HepG2 (cell line): Measurements from ENCODE around the gene GIMD1. TPM values are rescaled to one million over a fixed set of nuclear protein-coding genes. Genes with fewer than 3 reads are reported as not detected.

ENCODE experiments used
- ATAC-seq: fragments of 200-7000 bp; cut with Tn5 transposase; 3 replicates; pipeline ENCODE4 v1.9.1; 2020; ENCODE audit warnings: mild to moderate bottlenecking, moderate library complexity
- BruUV-seq: library from RNA; stranded (reverse); fragments of 400-500 nt; replicated peaks from 2 replicates; lab custom pipeline; 2021; lab: Mats Ljungman, UMichigan
- CTCF ChIA-PET: fragments of 300-600 bp; formaldehyde crosslinking; extraction: SDS; loops from one replicate; lab custom pipeline; 2021; ENCODE audit warnings: low total read pairs, inconsistent platforms, low intra/inter-chr PET ratio; lab: Yijun Ruan, JAX
- POLR2A ChIA-PET: fragments of 350-600 bp; sonication (Branson Sonifier 250); formaldehyde crosslinking; loops from one replicate; lab custom pipeline; 2020; ENCODE audit warnings: antibody characterized with exemption, inconsistent platforms; lab: Yijun Ruan, JAX
- DNase-seq: peaks from one replicate; pipeline ENCODE4 v3.0.0-alpha.2; 2015; ENCODE audit warnings: low spot score
- FAIRE-seq: peaks from 3 replicates; lab custom pipeline; 2011; peaks lifted over from hg19 to GRCh38; lab: Jason Lieb, UNC
- H2AFZ ChIP-seq: one replicate; pipeline ENCODE4 v1.6.1; 2011; ENCODE audit warnings: low read length, inconsistent platforms
- H3K27ac ChIP-seq: fragments of 300-600 bp; 3 replicates; pipeline ENCODE4 v1.8.0; 2011; ENCODE audit warnings: mixed run types, mild to moderate bottlenecking, mixed read lengths, low read length, inconsistent platforms; ENCODE audit not compliant: insufficient read depth; ENCODE audit errors: extremely low read length
- H3K27me3 ChIP-seq, 2 experiments: fragments of 200-600 bp in 1 of 2; 2 replicates in 1 of 2; 3 replicates in 1 of 2; pipeline versions ENCODE4 v1.6.0 to v1.8.0; 2011; ENCODE audit warnings: low read length in 2 of 2, mild to moderate bottlenecking in 2 of 2, moderate library complexity in 2 of 2, inconsistent platforms in 1 of 2; ENCODE audit not compliant: insufficient read depth in 2 of 2, control insufficient read depth in 1 of 2
- H3K36me3 ChIP-seq, 2 experiments: fragments of 200-600 bp in 1 of 2; replicated peaks in 1 of 2; 2 replicates in 1 of 2; 3 replicates in 1 of 2; pipeline versions ENCODE4 v1.5.1 to v1.8.0; 2011; ENCODE audit warnings: low read length in 2 of 2, inconsistent platforms in 1 of 2; ENCODE audit not compliant: insufficient read depth in 2 of 2, control insufficient read depth in 1 of 2
- H3K4me1 ChIP-seq: 2 replicates; pipeline ENCODE4 v1.5.1; 2012; ENCODE audit warnings: low read length, inconsistent platforms; ENCODE audit not compliant: insufficient read depth
- H3K4me2 ChIP-seq: 2 replicates; pipeline ENCODE4 v1.6.0; 2011; ENCODE audit warnings: low read depth, low read length, inconsistent platforms
- H3K4me3 ChIP-seq, 3 experiments: fragments of 200-600 bp in 1 of 3; sonication (generic), shearing (Covaris generic) in 1 of 3; replicated peaks in 1 of 3; 2 replicates each; pipeline ENCODE4 v1.5.1; 2011 to 2016; ENCODE audit warnings: low read length in 3 of 3, inconsistent platforms in 2 of 3, low read depth in 2 of 3, mild to moderate bottlenecking in 2 of 3, control low read depth in 1 of 3, mixed read lengths in 1 of 3; ENCODE audit not compliant: insufficient read depth in 1 of 3
- H3K79me2 ChIP-seq: one replicate; pipeline ENCODE4 v1.6.1; 2011; ENCODE audit warnings: low read length, inconsistent platforms; ENCODE audit not compliant: insufficient read depth
- H3K9ac ChIP-seq: 2 replicates; pipeline ENCODE4 v1.6.0; 2011; ENCODE audit warnings: mild to moderate bottlenecking, low read depth, low read length, inconsistent platforms; ENCODE audit not compliant: insufficient read depth
- H3K9me3 ChIP-seq: 2 replicates; pipeline ENCODE4 v1.5.1; 2012; ENCODE audit warnings: mild to moderate bottlenecking, low read length
- H4K20me1 ChIP-seq: 2 replicates; pipeline ENCODE4 v1.6.0; 2011; ENCODE audit warnings: inconsistent platforms, mild to moderate bottlenecking, low read length, moderate library complexity; ENCODE audit not compliant: insufficient read depth
- PAF1 ChIP-seq: IDR thresholded peaks from 2 replicates; pipeline ENCODE4 v1.6.1; 2016; ENCODE audit warnings: missing genetic modification reagents, missing compliant biosample characterization
- REXO4 ChIP-seq: sonication (generic); formaldehyde crosslinking; IDR thresholded peaks from 2 replicates; pipeline ENCODE4 v1.8.0; 2022; ENCODE audit warnings: missing genetic modification reagents, mild to moderate bottlenecking, borderline replicate concordance
- SMARCC2 ChIP-seq: fragments of 450-650 bp; IDR thresholded peaks from 2 replicates; pipeline ENCODE4 v1.6.1; 2017; ENCODE audit warnings: antibody characterized with exemption, mild to moderate bottlenecking
- ZNF557 ChIP-seq: sonication (generic); formaldehyde crosslinking; IDR thresholded peaks from 2 replicates; pipeline ENCODE4 v1.4.0; 2020; ENCODE audit warnings: missing genetic modification reagents
- ZNF891 ChIP-seq: sonication (generic); formaldehyde crosslinking; IDR thresholded peaks from 2 replicates; pipeline ENCODE4 v1.5.0; 2020; ENCODE audit warnings: mild to moderate bottlenecking, missing genetic modification reagents
- in situ Hi-C: cut with HindIII; loops from 2 replicates; pipeline ENCODE4 v1.10.0; 2017; ENCODE audit warnings: low pct_unique_long_range_greater_than_20kb; ENCODE audit not compliant: extremely low pct_ligation_motif_present
- intact Hi-C: fragments of 100-400 bp; cut with micrococcal nuclease; formaldehyde crosslinking; loops from one replicate; pipeline ENCODE4 v1.10.0; 2022; ENCODE audit not compliant: unreplicated experiment
- polyA plus RNA-seq, 8 experiments: library from polyadenylated mRNA; depleted of rRNA in 3 of 8; stranded (reverse) in 7 of 8; unstranded in 1 of 8; fragments of >200 nt; fragmentation: Illumina TruSeq in 4 of 8; extraction: Trizol in 4 of 8; gene quantifications; 2 replicates each; pipeline versions ENCODE4 v1.2.1 to v1.2.3, GENCODE V29; 2011 to 2016; ENCODE audit warnings: low read depth in 4 of 8, missing spikeins in 1 of 8, mixed read lengths in 1 of 8; ENCODE audit not compliant: insufficient read depth in 1 of 8
- total RNA-seq, 5 experiments: library from RNA; depleted of rRNA; stranded (reverse); fragments of >200 nt; fragmentation: Illumina TruSeq; extraction: Trizol; gene quantifications; 2 replicates each; pipeline ENCODE4 v1.2.3, GENCODE V29; 2016; ENCODE audit warnings: low read depth in 1 of 5
- TF ChIP-seq, protein P1 (sequence below): sonication (generic); formaldehyde crosslinking; IDR thresholded peaks from 2 replicates; pipeline ENCODE4 v1.4.0; 2020; ENCODE audit warnings: low read depth, missing genetic modification reagents
- TF ChIP-seq, protein P2 (sequence below): sonication (generic); formaldehyde crosslinking; conservative IDR thresholded peaks from 2 replicates; pipeline ENCODE4 v1.4.0; 2020; ENCODE audit warnings: missing genetic modification reagents

Gene GIMD1
- total and polyA plus RNA-seq, 2 of the 13 experiments (the other 11 are each of a cell fraction or from before 2014, with no cell fraction given) = not detected

- Histone ChIP-seq H3K27ac (no peak overlapping the region), H3K79me2 (no peaks in the 10 kb centered on the region), H3K4me1 (peaks cover 1% of the 10 kb centered on the region; the same call in 1 of the 2 replicates), H3K36me3 (no peaks in the 10 kb centered on the region), H3K9me3 (no peaks in the 10 kb centered on the region), H3K27me3 (no peaks in the 10 kb centered on the region), H3K9ac (no peak overlapping the region), H3K4me2 (no peak overlapping the region), H4K20me1 (no peaks in the 10 kb centered on the region), H2AFZ (no peak overlapping the region), H3K4me3 (no peak overlapping the region)
- in situ Hi-C loops (loop anchor here (25.0 kb wide), 1 partner anchor 441 kb away; no protein-coding TSS in a partner anchor), intact Hi-C loops (no loop called here)
- no peak for ATAC-seq
- TF ChIP-seq SMARCC2 (no peak), PAF1 (CRISPR knock-in tag) (no peak), REXO4 (CRISPR knock-in tag) (no peak), ZNF557 (CRISPR knock-in tag) (no peak), ZNF891 (CRISPR knock-in tag) (no peak)
- TF ChIP-seq, protein P1, sequence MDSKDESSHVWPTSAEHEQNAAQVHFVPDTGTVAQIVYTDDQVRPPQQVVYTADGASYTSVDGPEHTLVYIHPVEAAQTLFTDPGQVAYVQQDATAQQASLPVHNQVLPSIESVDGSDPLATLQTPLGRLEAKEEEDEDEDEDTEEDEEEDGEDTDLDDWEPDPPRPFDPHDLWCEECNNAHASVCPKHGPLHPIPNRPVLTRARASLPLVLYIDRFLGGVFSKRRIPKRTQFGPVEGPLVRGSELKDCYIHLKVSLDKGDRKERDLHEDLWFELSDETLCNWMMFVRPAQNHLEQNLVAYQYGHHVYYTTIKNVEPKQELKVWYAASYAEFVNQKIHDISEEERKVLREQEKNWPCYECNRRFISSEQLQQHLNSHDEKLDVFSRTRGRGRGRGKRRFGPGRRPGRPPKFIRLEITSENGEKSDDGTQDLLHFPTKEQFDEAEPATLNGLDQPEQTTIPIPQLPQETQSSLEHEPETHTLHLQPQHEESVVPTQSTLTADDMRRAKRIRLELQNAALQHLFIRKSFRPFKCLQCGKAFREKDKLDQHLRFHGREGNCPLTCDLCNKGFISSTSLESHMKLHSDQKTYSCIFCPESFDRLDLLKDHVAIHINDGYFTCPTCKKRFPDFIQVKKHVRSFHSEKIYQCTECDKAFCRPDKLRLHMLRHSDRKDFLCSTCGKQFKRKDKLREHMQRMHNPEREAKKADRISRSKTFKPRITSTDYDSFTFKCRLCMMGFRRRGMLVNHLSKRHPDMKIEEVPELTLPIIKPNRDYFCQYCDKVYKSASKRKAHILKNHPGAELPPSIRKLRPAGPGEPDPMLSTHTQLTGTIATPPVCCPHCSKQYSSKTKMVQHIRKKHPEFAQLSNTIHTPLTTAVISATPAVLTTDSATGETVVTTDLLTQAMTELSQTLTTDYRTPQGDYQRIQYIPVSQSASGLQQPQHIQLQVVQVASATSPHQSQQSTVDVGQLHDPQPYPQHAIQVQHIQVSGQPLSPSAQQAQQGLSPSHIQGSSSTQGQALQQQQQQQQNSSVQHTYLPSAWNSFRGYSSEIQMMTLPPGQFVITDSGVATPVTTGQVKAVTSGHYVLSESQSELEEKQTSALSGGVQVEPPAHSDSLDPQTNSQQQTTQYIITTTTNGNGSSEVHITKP (CRISPR knock-in tag) = no peak
- TF ChIP-seq, protein P2, sequence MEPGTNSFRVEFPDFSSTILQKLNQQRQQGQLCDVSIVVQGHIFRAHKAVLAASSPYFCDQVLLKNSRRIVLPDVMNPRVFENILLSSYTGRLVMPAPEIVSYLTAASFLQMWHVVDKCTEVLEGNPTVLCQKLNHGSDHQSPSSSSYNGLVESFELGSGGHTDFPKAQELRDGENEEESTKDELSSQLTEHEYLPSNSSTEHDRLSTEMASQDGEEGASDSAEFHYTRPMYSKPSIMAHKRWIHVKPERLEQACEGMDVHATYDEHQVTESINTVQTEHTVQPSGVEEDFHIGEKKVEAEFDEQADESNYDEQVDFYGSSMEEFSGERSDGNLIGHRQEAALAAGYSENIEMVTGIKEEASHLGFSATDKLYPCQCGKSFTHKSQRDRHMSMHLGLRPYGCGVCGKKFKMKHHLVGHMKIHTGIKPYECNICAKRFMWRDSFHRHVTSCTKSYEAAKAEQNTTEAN (CRISPR knock-in tag) = no peak
- POLR2A ChIA-PET = no interaction called here
- BruUV-seq = no TSS peak
- CTCF ChIA-PET = interaction anchor here (2.5 kb wide), 1 partner anchor 130 kb away, joined by 29 read pairs; no protein-coding TSS in a partner anchor
- no peak for DNase-seq
- no peak for FAIRE-seq
These were observed 2.6 kb upstream of the GIMD1 start for GRCh38 chr4:106371161-106371560.
